ENCODE data around the gene CCNL1.

DNA sequence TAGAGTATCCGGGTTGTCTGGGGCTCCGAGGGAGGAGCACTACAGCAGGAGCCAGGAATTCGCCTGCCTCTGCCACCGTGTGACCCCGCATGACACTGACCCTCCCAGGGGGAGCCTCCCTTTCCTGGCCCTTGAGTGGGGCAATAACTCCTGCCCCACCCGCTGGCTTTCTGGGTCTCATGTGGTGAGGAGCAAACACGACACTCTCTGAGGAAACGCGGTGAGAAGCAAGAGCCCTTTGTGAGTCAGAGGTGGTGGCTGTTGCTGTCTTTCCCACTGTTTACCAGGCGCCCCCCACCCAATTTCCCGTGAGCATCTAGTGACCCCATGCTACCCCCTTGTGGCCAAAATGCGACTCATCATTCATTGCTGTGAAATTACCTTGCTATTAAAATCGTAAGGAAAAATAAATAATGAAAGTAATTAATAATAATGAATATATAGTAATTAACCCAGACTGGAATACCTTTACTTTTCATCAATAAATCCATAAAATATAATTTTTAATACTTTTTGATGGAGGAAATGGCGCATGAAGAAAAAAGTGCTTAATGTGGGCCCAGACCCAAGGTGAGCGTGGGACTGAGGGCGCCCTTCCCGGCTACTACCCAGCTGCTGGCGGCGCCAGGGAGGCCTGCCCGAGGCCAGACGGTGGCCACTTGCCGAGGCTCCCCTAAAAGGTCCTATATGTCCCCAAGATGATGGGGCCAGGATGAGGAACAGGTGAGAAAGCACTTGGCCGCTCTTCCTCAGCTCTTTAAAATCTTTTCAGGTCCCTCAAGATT, 29.3 kb downstream of the CCNL1 start:
- TF ChIP-seq, protein P1, sequence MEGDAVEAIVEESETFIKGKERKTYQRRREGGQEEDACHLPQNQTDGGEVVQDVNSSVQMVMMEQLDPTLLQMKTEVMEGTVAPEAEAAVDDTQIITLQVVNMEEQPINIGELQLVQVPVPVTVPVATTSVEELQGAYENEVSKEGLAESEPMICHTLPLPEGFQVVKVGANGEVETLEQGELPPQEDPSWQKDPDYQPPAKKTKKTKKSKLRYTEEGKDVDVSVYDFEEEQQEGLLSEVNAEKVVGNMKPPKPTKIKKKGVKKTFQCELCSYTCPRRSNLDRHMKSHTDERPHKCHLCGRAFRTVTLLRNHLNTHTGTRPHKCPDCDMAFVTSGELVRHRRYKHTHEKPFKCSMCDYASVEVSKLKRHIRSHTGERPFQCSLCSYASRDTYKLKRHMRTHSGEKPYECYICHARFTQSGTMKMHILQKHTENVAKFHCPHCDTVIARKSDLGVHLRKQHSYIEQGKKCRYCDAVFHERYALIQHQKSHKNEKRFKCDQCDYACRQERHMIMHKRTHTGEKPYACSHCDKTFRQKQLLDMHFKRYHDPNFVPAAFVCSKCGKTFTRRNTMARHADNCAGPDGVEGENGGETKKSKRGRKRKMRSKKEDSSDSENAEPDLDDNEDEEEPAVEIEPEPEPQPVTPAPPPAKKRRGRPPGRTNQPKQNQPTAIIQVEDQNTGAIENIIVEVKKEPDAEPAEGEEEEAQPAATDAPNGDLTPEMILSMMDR (IDR thresholded peaks at IDR 0.05; ENCODE audit: poor library complexity, severe bottlenecking), result peak; percentile 80
- TF ChIP-seq RAD21 (conservative IDR thresholded peaks at IDR 0.05), result peak; percentile 83
